Left renal pelvis (tissue), 4 donors: ENCODE measurements around the gene NFIL3. TPM values are rescaled to one million over a fixed set of nuclear protein-coding genes. Genes with fewer than 3 reads are reported as not detected.
"Not testable (repeated sequence)": the region's sequence is repeated elsewhere in the genome, so short reads cannot be mapped to it uniquely, and the experiment has no call there.

Source experiments
- DNase-seq, 4 donors: peaks; one replicate each; pipeline ENCODE4 v3.0.0-alpha.2; 2013; ENCODE audit warnings: low read depth in 4 of 4, low spot score in 3 of 4
- polyA plus RNA-seq, 4 donors: library from polyadenylated mRNA; unstranded; fragments of 120-200 nt; gene quantifications; one replicate each; pipeline ENCODE4 v1.2.1, GENCODE V29; 2013; ENCODE audit not compliant: insufficient read length in 4 of 4

The NFIL3 gene, protein sequence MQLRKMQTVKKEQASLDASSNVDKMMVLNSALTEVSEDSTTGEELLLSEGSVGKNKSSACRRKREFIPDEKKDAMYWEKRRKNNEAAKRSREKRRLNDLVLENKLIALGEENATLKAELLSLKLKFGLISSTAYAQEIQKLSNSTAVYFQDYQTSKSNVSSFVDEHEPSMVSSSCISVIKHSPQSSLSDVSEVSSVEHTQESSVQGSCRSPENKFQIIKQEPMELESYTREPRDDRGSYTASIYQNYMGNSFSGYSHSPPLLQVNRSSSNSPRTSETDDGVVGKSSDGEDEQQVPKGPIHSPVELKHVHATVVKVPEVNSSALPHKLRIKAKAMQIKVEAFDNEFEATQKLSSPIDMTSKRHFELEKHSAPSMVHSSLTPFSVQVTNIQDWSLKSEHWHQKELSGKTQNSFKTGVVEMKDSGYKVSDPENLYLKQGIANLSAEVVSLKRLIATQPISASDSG
- 10 to 100 TPM; 24.2 to 51.8 (median 35.8) TPM for polyA plus RNA-seq

DNA sequence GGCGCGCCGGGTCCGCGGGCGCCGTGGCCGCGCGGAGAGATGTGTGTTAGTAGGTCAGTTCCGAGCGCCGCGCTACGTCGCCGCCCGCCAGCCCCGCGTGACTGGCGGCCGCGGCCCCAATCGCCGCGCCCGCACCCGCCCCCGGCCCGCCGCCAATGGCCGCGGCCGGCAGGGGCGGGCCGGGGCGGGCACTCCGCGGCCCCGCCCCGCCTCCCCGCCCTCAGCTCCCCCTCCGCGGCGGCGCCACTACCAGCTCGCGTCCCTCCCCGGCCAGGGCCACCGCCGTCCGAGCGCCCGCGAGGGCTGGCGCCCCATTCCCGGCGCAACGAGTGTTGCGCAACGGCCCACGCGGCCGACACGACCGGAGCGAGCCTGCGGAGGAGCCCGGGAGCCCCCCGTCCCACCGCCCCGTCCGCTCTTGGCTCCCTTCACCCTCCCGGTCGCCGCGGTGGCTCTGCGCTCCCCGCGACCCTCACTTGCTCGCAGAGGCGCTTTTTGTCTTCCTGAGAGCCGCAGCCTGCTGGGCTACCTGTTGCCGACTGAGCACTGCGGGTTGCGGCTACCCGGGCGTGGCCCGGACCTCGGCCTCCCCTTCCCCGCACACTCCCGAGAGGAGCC is at the start of gene NFIL3:
TSS of gene NFIL3 (minus strand) at position 48 of the 618 bp plus-strand sequence. CDS start 13,098 bp downstream, outside the sequence.
- peak in 3 of 4 donors; percentile 21 to 79 (median 72) for DNase-seq

DNA sequence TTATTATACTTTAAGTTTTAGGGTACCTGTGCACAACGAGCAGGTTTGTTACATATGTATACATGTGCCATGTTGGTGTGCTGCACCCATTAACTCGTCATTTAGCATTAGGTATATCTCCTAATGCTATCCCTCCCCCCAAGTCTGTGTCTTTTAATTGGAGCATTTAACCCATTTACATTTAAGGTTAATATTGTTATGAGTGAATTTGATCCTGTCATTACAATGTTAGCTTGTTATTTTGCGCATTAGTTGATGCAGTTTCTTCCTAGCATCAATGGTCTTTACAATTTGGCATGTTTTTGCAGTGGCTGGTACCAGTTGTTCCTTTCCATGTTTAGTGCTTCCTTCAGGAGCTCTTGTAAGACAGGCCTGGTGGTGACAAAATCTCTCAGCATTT is 47.9 kb upstream of the NFIL3 start:
- DNase-seq, result not testable (repeated sequence)

DNA sequence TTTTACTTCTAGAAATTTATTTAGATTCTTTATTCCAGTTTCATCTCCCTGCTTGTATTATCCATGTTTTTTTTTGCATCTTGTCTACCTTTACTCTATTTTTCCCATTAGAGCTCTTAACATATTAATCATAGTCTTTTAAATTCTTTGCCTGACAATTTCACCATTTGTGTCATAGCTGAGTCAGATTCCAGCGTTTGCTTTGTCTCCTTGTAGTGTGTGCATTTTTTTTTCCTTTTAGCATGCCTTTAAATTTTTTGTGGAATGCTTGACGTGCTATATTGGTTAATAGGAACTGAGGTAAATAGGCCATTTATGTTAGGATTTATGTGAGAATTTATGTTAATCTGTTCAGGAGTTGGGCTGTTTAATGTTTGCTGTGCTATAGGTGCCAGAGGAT is 41.8 kb upstream of the NFIL3 start:
- no peak for DNase-seq

DNA sequence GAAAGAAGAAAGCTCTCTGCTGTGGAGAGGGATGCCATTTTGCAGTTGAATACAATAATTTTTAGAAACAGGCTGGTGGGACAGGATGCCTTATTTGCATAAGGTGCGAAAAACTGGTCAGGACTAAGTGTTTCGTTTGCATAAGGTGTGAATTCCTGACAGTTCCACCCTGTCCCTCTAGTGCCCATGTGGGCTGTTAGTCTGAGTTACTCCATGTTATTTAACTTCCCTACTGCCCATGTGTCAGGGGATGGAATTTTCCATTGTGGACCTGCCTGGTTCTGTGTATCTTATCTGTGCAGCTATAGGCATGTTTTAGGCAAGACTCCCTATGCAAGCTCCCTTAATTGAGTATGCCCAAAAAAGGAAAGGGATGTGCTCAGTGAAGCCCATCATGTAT is 35.3 kb upstream of the NFIL3 start:
- DNase-seq, result no peak

DNA sequence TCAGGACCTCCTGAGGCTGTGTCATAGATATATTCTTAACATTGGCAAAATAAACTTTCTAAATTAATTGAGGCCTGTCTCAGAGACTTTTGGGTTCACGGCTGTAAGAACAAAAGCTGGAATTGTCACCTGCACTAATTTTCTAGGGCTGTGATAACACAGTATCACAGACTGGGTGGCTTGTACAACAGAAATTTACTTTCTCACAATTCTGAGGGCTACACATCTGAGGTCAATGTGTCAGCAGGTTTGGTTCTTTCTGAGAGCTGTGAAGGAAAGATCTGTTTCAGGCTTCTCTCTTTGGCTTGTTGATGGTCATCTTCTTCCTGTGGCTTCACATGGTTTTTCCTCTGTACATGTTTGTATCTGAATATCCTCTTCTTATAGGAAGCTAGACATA is 29.2 kb upstream of the NFIL3 start:
- DNase-seq, result no peak

DNA sequence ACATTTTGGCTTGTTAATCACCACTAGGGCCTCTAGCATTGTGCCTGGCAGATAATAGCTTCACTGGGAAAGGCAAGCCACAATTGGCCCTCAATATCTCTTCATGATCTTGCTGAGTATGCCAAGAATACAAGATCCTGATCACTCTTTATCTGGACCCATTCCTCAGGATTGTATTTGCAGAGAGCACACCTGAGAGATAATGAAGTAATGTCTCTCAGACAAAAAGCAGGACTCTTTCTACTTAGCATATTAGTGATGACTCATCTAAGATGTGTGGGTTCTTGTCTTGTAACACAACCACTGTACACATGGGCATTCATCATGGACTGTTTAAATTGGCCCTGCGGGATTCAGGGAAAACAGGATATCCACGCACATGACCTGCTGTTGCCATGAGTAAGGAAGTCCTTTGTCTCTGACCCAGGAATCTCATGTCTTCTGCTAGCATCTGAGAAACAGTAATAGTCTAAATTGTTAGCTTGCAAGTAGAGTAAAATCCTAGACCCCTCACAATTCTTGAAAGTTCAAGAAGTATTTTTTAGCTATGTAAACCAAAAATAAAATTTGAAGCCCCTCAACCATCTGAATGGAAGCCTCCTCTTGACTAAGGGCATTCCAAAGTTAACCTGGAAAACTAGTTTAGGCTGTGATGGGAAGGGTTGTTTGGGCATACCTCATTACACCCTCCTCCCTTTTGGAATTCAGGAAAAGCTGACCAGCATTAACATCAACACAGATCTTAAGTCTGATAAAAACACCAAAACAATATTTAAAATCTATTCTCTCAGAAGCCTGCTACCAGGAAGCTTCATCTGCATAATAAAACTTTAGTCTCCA is 28.0 kb upstream of the NFIL3 start:
- DNase-seq, result no peak

DNA sequence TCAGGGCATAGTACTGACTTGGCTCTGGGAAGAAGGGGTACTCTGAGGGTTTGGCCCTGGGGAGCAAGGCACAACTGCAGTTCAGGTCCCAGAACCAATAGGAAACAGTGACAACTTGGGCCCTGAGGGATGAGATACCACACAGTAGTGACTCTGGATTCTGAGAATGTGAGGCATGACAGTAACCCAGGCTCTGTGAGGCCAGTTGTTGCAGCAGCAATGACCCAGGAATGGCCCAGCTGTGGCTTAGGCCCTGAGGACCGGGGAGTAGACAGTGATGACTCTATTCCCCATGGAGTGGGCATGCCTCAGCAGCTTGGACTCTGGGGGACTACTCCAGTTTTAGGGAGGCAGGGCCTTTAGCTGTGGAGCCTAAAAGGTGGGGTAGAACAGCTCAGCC is 21.5 kb upstream of the NFIL3 start:
- no peak for DNase-seq

DNA sequence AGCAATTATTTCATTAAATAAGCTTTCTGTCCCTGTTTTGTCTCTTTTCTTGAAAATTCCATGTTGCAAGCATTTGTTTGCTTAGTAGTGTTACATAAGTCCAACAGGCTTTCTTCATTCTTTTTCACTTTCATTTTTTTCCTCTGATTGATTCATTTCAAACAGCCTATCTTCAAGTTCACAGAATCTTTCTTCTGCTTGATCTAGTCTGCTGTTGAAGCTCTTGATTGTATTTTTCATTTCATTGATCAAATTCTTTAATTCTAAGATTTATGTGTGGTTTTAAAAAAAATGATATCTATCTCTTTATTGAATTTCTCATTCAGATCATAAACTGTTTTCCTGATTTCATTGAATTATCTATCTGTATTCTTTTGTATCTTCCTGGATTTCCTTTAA is 20.4 kb upstream of the NFIL3 start:
- no peak for DNase-seq

DNA sequence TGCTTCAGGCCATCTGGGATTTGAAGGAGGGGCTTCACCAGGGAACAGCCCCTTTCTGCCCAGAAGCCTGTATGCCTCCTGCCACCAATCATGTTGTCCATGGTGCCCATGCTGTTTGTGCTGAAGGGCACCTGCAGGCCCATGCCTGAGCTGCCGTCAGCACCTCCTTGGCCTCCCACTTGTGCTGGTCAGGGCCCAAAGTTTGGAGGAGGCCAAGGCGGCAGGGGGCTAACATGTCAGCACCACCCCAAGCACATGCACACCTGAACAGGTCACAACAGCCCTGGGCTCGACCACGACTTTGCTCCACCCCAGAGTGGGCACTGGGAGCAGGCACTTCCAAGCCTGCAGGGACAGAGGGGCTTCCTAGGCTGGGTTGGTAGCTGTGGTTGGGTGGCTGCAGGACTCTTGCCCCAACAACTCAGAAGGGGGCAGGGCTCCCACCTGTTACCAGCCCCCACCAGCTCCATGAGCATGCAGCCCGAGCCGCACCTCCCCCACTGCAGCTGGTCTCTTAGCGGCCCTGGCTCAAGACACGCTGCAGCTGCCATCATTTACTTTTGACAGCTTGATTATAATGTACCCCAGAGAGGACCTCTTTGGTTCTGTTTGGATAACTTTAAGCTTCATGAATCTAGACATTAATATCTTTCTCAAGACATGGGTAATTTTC is 19.8 kb upstream of the NFIL3 start:
- DNase-seq, result no peak

DNA sequence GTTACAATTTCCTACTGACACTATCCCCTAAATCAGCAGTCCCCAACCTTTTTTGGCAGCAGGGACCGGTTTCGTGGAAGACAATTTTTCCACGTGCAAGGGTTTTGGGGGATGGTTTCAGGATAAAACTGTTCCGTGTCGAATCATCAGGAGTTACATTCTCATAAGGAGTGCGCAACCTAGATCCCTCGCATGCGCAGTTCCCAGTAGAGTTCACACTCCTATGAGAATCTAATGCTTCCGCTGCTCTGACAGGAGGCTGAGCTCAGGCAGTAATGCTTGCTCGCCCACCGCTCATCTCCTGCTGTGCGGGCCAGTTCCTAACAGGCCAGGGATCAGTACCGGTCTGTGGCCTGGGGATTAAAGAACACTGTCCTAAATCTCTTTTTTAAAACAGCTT is 13.2 kb upstream of the NFIL3 start:
- DNase-seq, result no peak

DNA sequence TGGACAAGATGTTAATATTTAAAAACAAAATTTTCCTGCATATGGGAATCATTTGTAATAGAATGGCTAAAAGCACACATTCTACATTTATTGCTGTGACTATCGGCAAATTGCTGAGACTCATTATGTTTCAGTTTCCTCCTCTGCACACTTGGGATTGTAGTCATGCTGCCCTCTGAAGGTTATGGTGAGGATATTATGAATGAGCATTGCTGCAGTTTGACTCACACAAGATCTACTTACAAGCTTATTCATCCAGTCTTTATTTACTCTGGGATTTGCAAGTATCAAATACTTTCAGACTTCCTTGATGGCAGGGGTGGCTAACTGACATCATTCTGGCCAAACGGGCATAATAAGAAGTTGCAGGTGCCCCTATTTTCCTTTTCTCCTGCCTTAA is 9.5 kb upstream of the NFIL3 start:
- DNase-seq, result no peak

DNA sequence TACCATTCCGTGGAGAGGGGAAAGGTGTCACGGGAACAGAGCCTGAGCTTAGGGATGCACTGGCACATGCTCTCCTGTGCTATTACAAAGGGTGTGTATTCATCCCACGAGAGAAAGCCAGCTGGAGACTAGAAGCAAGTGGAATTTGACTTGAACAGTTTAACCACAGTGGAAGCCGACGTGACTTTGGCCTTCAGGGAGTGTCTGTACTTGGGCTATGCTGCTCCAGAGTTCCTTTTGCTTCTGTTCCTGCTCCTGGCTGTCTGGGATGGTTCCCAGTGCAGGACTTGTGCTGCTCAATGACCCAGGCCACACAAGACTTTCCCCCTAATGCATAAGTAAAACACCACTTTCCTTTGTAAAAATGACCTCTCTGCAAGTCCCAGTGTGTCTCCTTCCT is 7.9 kb upstream of the NFIL3 start:
- DNase-seq, result no peak

DNA sequence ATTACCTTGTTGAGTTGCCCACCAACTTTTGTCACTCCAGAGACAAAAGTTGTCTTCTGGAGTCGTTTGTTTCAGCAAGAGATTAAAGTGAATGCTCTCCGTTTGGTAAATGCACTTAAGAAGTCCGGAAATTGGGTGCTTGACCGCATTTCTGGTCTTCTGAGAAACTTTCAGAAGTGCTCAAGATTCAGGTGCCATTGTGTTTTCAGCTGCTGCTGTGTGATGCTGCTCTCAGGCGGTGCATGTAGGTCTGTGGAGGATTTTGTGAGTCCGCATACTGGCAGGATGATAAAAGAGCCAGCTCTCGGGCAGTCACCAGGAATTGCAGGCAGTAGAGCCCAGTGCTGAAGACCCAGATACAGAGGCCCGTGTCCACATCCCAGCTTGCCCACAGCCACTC is 5.9 kb upstream of the NFIL3 start:
- DNase-seq, result no peak

DNA sequence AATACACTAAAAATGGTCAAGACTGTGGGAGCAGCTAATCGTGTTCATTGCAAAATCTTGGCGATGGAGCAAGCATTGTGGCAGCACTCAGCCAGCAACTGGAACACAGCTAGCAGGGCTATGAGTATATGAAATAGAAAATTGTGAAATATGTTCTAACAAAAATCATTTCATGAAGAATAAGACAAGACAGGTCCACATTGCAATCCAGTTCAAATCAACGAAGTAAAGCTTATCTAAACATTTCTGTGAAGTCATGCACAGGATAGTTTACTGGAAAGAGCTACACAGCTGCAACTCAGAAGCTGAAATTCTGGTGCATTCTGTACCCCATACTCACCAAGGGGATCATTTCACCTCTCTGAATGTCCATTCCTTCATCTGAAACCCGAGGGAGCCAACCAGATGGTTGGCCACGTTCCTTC is 5.3 kb upstream of the NFIL3 start:
- DNase-seq, result no peak

DNA sequence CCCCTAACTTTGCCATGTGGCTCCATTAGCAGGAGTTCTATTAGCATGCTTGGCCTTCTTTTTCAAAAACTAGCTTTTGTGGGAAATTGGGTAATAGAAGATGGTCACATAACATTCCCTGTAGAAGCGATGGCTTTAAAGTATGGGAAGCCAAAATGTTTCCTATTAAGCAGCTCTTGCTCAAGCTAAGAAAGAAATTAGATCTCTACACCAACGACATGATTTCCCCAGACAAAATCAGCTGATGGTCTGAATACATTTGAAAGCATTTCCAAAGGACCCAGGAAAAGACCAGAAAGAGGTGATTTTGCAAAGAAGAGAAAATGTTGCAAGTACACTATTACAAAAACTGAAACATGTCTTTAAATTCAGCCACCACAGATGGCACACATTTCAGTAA is 4.8 kb upstream of the NFIL3 start:
- DNase-seq, result no peak

DNA sequence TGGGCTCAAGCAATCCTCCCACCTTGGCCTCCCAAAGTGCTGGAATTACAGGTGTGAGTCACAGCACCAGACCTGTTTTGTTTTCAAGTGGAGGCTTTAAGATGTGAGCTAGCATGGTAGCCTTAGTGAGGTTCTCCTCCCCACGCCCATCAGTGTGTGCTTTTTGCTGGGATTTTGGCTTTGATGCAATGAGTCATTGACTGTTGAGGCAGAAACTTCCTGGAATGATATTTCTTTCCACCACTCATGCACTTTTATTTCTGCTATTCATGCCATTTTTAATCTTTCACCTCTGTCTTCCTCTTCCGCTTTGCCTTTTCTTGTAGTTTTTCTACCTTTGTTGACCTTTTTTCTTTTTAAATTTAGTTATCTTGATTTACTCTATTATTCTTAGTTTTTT is 4.2 kb upstream of the NFIL3 start:
- DNase-seq, result no peak

DNA sequence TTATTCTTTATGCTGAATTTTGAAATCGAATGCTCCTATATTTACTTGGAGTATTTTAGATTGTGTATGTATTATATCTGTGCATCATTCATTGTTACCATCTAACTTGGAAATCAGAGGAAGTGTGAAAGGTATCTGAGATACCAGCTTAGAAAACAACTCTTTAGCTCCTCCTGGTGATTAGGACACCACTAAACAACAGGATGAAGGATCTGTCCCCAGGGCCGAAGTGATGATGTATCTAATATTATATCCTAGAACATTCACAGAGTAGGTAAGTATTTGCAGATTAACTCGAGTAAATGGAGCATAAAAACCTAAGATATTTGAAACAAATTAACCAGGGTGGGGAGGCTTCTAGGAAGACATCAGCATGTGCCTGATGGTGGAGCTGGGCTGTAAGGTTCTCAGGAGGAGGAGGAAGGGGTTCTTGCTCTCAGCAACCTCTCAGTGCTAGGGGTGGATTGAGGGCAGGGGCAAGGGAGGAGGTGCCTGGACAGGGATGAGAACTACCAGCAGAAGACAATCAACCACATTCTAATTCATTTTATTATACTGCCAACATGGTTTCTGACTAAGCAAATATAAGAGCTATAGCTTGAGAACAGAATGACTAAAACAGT is 2.6 kb upstream of the NFIL3 start:
- DNase-seq, result peak in 1 of 4 donors; percentile 25

DNA sequence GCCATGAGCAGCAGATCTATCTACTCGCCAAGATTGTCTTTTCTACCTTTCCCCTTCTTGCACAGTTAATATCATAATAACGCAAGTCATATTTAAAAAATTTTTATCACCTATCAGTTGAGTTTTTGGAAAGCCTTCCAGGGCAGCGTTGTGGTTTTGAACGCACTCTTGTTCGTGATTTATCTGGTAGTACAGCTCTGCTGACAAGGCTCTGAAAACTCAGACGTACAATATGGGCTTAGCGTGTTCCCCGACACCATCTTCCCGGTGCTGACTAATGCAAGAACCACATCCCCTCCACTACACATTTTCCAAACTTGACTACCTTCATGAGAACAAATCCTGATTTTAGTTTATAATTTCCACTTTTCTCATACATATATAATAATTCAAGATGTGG is 1.6 kb upstream of the NFIL3 start:
- no peak for DNase-seq

DNA sequence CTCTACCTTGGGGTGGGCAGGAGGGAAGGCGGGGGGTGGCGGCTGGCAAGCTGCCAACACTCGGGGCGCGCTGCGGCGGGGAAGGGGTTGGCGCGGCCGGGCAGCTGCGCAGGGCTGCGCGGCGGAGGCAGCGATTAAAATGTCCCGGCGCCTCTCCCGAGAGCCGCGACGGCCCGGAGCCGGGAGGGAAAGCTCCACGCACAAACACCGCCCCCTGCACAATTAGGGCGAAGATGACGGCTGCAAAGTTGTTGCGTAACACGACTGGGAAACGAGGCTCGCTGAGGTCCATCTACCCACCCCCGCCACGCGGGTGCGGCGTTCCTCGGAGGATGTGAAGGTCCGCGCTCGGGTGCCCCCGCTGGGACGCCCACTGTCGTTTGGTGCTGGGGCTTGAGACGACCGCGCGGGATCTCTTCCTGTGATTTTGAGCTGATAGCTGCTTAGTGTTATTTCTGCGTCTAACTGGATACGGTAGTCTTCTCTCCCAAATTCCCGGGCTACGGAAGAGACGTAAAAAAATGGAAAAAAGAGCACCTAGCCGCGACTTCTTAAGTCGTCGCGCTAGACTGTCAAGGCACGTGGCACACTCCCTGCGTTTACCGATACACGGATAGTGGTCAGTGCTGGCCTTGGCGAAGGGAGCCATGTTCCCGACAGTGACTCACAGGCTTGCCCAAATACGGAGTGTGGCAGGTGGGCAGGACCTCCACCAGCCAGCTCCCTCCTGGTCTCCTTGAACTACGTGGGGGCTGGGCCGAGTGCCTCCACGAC is 958 bp upstream of the NFIL3 start:
- DNase-seq, result peak in 2 of 4 donors; percentile 41 to 60
